GM12878 (cell line): ENCODE results near the gene DUT. TPM values are rescaled to one million over a fixed set of nuclear protein-coding genes. Genes with fewer than 3 reads are reported as not detected.

Source experiments
- ATAC-seq: fragments of 200-7000 bp; cut with Tn5 transposase; 3 replicates; pipeline ENCODE4 v1.9.1; 2020; ENCODE audit warnings: mild to moderate bottlenecking, moderate library complexity
- BruUV-seq: library from RNA; stranded (reverse); fragments of 400-500 nt; replicated peaks from 2 replicates; lab custom pipeline; 2021; lab: Mats Ljungman, UMichigan
- CTCF ChIA-PET: fragments of 300-600 bp; sonication (Branson Sonifier 250); formaldehyde crosslinking; extraction: SDS; loops from one replicate; lab custom pipeline; 2021; ENCODE audit warnings: inconsistent platforms; lab: Yijun Ruan, JAX
- POLR2A ChIA-PET: fragments of 350-600 bp; formaldehyde crosslinking; extraction: SDS; loops from one replicate; lab custom pipeline; 2021; ENCODE audit warnings: inconsistent platforms; lab: Charles Lee
- RAD21 ChIA-PET: fragments of 300-600 bp; sonication (Branson Sonifier 250); formaldehyde crosslinking; loops from one replicate; lab custom pipeline; 2023; ENCODE audit warnings: antibody characterized with exemption; ENCODE audit not compliant: unreplicated experiment; lab: Charles Lee
- SMC1A ChIA-PET: fragments of 300-600 bp; sonication (Branson Sonifier 250); formaldehyde crosslinking; loops from one replicate; lab custom pipeline; 2023; ENCODE audit not compliant: unreplicated experiment, uncharacterized antibody; lab: Charles Lee
- DNase-seq: peaks from one replicate; pipeline ENCODE4 v3.0.0-alpha.2; 2011; ENCODE audit warnings: low read depth, low spot score
- FAIRE-seq: peaks from 3 replicates; lab custom pipeline; 2011; peaks lifted over from hg19 to GRCh38; lab: Jason Lieb, UNC
- H2AFZ ChIP-seq: 2 replicates; pipeline ENCODE4 v1.6.0; 2011; ENCODE audit warnings: low read depth, low read length, control low read depth; ENCODE audit not compliant: control insufficient read depth
- H3K27ac ChIP-seq: 2 replicates; pipeline ENCODE4 v1.5.1; 2011; ENCODE audit warnings: control low read depth; ENCODE audit not compliant: control insufficient read depth, insufficient read depth
- H3K27me3 ChIP-seq, 2 experiments: replicated peaks in 1 of 2; 2 replicates each; pipeline versions ENCODE4 v1.6.0 to v1.6.1; 2011; ENCODE audit warnings: low read length in 1 of 2; ENCODE audit not compliant: control insufficient read depth in 2 of 2, insufficient read depth in 2 of 2
- H3K36me3 ChIP-seq, 2 experiments: 2 replicates each; pipeline ENCODE4 v1.5.1; 2011; ENCODE audit warnings: low read length in 1 of 2; ENCODE audit not compliant: control insufficient read depth in 2 of 2, insufficient read depth in 2 of 2
- H3K4me1 ChIP-seq: 2 replicates; pipeline ENCODE4 v1.6.1; 2011; ENCODE audit warnings: mild to moderate bottlenecking, low read length, moderate library complexity, mixed read lengths; ENCODE audit not compliant: control insufficient read depth, insufficient read depth
- H3K4me2 ChIP-seq: 2 replicates; pipeline ENCODE4 v1.6.0; 2011; ENCODE audit warnings: control low read depth; ENCODE audit not compliant: control insufficient read depth, insufficient read depth
- H3K4me3 ChIP-seq: fragments of 200-600 bp; sonication (generic); 2 replicates; pipeline ENCODE4 v1.5.1; 2016
- H3K79me2 ChIP-seq: 2 replicates; pipeline ENCODE4 v1.6.0; 2011; ENCODE audit warnings: low read length; ENCODE audit not compliant: control insufficient read depth, insufficient read depth
- H3K9ac ChIP-seq: 2 replicates; pipeline ENCODE4 v1.8.0; 2011; ENCODE audit warnings: low read length, control low read depth, mixed read lengths; ENCODE audit not compliant: control insufficient read depth, insufficient read depth
- H3K9me3 ChIP-seq: replicated peaks from 3 replicates; pipeline ENCODE4 v1.5.1; 2011; ENCODE audit warnings: mild to moderate bottlenecking, low read length; ENCODE audit not compliant: control insufficient read depth, insufficient read depth
- H4K20me1 ChIP-seq: 2 replicates; pipeline ENCODE4 v1.6.0; 2011; ENCODE audit not compliant: control insufficient read depth, insufficient read depth
- FOXK2 ChIP-seq: fragments of 450-650 bp; IDR thresholded peaks from 2 replicates; pipeline ENCODE4 v1.6.1; 2017; ENCODE audit warnings: mild to moderate bottlenecking, moderate library complexity
- KLF5 ChIP-seq: fragments of 450-650 bp; IDR thresholded peaks from 2 replicates; pipeline ENCODE4 v1.6.1; 2014; ENCODE audit warnings: mild to moderate bottlenecking; ENCODE audit not compliant: partially characterized antibody
- LARP7 ChIP-seq: fragments of 450-650 bp; IDR thresholded peaks from 2 replicates; pipeline ENCODE4 v1.6.1; 2017; ENCODE audit warnings: mild to moderate bottlenecking
- RBBP5 ChIP-seq: fragments of 200-600 bp; sonication (generic); conservative IDR thresholded peaks from 2 replicates; pipeline ENCODE4 v1.6.1; 2016
- RELA ChIP-seq: fragments of 450-650 bp; IDR thresholded peaks from 2 replicates; pipeline ENCODE4 v1.8.0; 2014; ENCODE audit warnings: borderline replicate concordance; ENCODE audit not compliant: partially characterized antibody
- SIN3A ChIP-seq: IDR thresholded peaks from 2 replicates; pipeline ENCODE4 v1.6.1; 2012; ENCODE audit warnings: low read depth, low read length, improper control_type of control experiment
- YY1 ChIP-seq: IDR thresholded peaks from 2 replicates; pipeline ENCODE4 v1.6.1; 2011; ENCODE audit warnings: low read depth, mild to moderate bottlenecking, low read length
- ZNF217 ChIP-seq: fragments of 450-650 bp; IDR thresholded peaks from 2 replicates; pipeline ENCODE4 v1.6.1; 2017; ENCODE audit warnings: antibody characterized with exemption, mild to moderate bottlenecking
- WGBS: methylation state at CpG from one replicate; pipeline ENCODE4 v1.1.6; 2016; ENCODE audit warnings: low lambda C conversion rate; ENCODE audit not compliant: insufficient replicate concordance, insufficient coverage; ENCODE audit errors: missing lambda C conversion rate; 5-methylcytosine and 5-hydroxymethylcytosine counted together
- in situ Hi-C: fragments of 300-500 bp; cut with MboI; formaldehyde crosslinking; loops from 9 replicates; pipeline ENCODE4 v1.14.3; 2018; ENCODE audit warnings: mixed read lengths
- intact Hi-C: fragments of 100-400 bp; cut with micrococcal nuclease; formaldehyde crosslinking; loops from one replicate; pipeline ENCODE4 v1.14.2; 2022; ENCODE audit not compliant: unreplicated experiment
- polyA plus RNA-seq, 11 experiments: library from polyadenylated mRNA; depleted of rRNA in 4 of 11; unstranded in 6 of 11; stranded (reverse) in 5 of 11; fragments of >200 nt; fragmentation: Nextera tagmentation in 4 of 11; fragmentation: Illumina TruSeq in 1 of 11; extraction: Ambion mirVana in 4 of 11; extraction: Trizol in 1 of 11; gene quantifications; 1 replicate in 1 of 11; 2 replicates in 10 of 11; pipeline versions ENCODE4 v1.2.1 to v1.2.3, GENCODE V29; 2011 to 2016; ENCODE audit warnings: inconsistent platforms in 2 of 11, missing spikeins in 2 of 11, low read depth in 1 of 11
- total RNA-seq, 4 experiments: library from RNA; depleted of rRNA in 3 of 4; stranded (reverse); fragments of >200 nt in 3 of 4; fragmentation: Illumina TruSeq in 1 of 4; extraction: Trizol in 1 of 4; gene quantifications; 2 replicates each; pipeline versions ENCODE4 v1.2.1 to v1.2.3, GENCODE V29; 2013 to 2021
- TF ChIP-seq, protein P1 (sequence below): fragments of 450-650 bp; IDR thresholded peaks from 2 replicates; pipeline ENCODE4 v1.6.1; 2017; ENCODE audit warnings: mild to moderate bottlenecking, moderate library complexity
- TF ChIP-seq, protein P2 (sequence below): fragments of 450-650 bp; formaldehyde crosslinking; IDR thresholded peaks from 2 replicates; pipeline ENCODE4 v1.4.0; 2022; ENCODE audit warnings: mild to moderate bottlenecking, moderate library complexity
- TF ChIP-seq, protein P3 (sequence below): IDR thresholded peaks from 2 replicates; pipeline ENCODE4 v1.6.1; 2012; ENCODE audit warnings: low read depth, low read length, improper control_type of control experiment
- TF ChIP-seq, protein P4 (sequence below): IDR thresholded peaks from 2 replicates; pipeline ENCODE4 v1.6.1; 2011; ENCODE audit warnings: low read depth, low read length, improper control_type of control experiment, borderline replicate concordance

DUT gene
- total and polyA plus RNA-seq, 10 of the 15 experiments (the other 5 are each of a cell fraction or from before 2014, with no cell fraction given) = 20.1 to 452 (median 149) TPM

DNA sequence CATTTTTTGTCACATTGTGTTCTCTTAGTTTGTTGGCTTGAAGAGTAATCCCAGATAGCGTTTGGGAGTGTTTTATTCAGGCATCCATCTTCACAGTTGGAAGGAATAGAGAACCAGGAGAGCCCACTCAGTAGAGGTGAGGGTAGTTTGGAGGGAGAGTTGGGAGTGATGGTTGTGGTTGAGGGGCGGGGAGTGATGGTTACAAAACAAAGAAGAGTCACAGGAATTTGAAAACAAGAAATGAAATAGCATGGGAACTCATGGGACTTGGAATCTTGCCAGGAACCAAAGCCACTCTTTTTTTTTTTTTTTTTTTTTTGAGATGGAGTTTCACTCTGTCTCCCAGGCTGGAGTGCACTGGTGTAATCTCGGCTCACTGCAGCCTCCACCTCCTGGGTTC, 36.3 kb downstream of the DUT start (continued):
- TF ChIP-seq, protein P1, sequence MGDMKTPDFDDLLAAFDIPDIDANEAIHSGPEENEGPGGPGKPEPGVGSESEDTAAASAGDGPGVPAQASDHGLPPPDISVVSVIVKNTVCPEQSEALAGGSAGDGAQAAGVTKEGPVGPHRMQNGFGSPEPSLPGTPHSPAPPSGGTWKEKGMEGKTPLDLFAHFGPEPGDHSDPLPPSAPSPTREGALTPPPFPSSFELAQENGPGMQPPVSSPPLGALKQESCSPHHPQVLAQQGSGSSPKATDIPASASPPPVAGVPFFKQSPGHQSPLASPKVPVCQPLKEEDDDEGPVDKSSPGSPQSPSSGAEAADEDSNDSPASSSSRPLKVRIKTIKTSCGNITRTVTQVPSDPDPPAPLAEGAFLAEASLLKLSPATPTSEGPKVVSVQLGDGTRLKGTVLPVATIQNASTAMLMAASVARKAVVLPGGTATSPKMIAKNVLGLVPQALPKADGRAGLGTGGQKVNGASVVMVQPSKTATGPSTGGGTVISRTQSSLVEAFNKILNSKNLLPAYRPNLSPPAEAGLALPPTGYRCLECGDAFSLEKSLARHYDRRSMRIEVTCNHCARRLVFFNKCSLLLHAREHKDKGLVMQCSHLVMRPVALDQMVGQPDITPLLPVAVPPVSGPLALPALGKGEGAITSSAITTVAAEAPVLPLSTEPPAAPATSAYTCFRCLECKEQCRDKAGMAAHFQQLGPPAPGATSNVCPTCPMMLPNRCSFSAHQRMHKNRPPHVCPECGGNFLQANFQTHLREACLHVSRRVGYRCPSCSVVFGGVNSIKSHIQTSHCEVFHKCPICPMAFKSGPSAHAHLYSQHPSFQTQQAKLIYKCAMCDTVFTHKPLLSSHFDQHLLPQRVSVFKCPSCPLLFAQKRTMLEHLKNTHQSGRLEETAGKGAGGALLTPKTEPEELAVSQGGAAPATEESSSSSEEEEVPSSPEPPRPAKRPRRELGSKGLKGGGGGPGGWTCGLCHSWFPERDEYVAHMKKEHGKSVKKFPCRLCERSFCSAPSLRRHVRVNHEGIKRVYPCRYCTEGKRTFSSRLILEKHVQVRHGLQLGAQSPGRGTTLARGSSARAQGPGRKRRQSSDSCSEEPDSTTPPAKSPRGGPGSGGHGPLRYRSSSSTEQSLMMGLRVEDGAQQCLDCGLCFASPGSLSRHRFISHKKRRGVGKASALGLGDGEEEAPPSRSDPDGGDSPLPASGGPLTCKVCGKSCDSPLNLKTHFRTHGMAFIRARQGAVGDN = no peak

DNA sequence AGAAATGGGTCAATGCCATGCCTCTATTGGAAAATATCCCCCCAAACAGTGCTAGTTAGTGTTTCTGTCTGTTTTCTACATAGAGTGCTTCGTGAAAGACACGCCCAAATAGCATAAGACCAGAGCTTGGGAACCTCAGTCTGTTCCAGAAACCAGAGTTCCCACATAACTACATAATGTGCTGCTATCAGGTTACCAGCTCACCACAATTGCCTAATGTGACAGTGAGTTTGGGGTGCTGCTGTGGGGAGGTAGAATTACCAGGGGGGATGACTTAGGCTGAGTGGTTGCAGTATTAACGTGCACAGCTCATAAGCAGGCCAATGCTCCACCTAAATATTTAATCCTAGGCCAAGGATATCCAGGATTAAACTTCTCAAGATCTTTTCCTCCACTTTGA, 39.2 kb downstream of the DUT start:
- DNase-seq = no peak
- ChIA-PET RAD21 (interaction anchor here (3.3 kb wide), 1 partner anchor 12 kb away, joined by 15 read pairs; no protein-coding TSS in a partner anchor), CTCF (interaction anchor here (0.7 to 3.1 kb wide), 3 partner anchors 12 to 1081 kb away, joined by 3 to 15 read pairs (median 4); no protein-coding TSS in a partner anchor), SMC1A (interaction anchor here (1.6 kb wide), 1 partner anchor 9 kb away, joined by 4 read pairs; no protein-coding TSS in a partner anchor), POLR2A (no interaction called here)
- H3K9ac ChIP-seq = no peak overlapping the region
- 94% methylated on average over 3 of the region's 3 CpGs for WGBS
- no peaks in the 10 kb centered on the region for H3K79me2 ChIP-seq
- no TSS peak for BruUV-seq
- no peak for FAIRE-seq
- no peaks in the 10 kb centered on the region for H3K27me3 ChIP-seq
- in situ Hi-C loops = loop anchor here (25.0 kb wide), 1 partner anchor 792 kb away; the partner anchor contains the start of genes COPS2 and GALK2
- H3K4me3 ChIP-seq = no peak overlapping the region
- H3K27ac ChIP-seq = no peak overlapping the region
- no peaks in the 10 kb centered on the region for H3K36me3 ChIP-seq
- H4K20me1 ChIP-seq = no peaks in the 10 kb centered on the region
- no peak overlapping the region for H2AFZ ChIP-seq
- ATAC-seq = no peak
- H3K4me1 ChIP-seq = no peaks in the 10 kb centered on the region
- no peak overlapping the region for H3K4me2 ChIP-seq
- intact Hi-C loops = no loop called here
- H3K9me3 ChIP-seq = no peaks in the 10 kb centered on the region; the same call in 2 of the 3 replicates
- TF ChIP-seq KLF5 (no peak), RELA (no peak), SIN3A (no peak), LARP7 (no peak), FOXK2 (no peak), ZNF217 (no peak), YY1 (no peak), RBBP5 (no peak)
- TF ChIP-seq, protein P2, sequence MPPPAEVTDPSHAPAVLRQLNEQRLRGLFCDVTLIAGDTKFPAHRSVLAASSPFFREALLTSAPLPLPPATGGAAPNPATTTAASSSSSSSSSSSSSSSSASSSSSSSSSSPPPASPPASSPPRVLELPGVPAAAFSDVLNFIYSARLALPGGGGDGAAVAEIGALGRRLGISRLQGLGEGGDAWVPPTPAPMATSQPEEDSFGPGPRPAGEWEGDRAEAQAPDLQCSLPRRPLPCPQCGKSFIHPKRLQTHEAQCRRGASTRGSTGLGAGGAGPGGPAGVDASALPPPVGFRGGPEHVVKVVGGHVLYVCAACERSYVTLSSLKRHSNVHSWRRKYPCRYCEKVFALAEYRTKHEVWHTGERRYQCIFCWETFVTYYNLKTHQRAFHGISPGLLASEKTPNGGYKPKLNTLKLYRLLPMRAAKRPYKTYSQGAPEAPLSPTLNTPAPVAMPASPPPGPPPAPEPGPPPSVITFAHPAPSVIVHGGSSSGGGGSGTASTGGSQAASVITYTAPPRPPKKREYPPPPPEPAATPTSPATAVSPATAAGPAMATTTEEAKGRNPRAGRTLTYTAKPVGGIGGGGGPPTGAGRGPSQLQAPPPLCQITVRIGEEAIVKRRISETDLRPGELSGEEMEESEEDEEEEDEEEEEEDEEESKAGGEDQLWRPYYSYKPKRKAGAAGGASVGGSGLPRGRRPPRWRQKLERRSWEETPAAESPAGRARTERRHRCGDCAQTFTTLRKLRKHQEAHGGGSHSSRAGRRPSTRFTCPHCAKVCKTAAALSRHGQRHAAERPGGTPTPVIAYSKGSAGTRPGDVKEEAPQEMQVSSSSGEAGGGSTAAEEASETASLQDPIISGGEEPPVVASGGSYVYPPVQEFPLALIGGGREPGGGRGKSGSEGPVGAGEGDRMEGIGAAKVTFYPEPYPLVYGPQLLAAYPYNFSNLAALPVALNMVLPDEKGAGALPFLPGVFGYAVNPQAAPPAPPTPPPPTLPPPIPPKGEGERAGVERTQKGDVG = no peak
- TF ChIP-seq, protein P3, sequence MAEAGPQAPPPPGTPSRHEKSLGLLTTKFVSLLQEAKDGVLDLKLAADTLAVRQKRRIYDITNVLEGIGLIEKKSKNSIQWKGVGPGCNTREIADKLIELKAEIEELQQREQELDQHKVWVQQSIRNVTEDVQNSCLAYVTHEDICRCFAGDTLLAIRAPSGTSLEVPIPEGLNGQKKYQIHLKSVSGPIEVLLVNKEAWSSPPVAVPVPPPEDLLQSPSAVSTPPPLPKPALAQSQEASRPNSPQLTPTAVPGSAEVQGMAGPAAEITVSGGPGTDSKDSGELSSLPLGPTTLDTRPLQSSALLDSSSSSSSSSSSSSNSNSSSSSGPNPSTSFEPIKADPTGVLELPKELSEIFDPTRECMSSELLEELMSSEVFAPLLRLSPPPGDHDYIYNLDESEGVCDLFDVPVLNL = no peak
- TF ChIP-seq, protein P4, sequence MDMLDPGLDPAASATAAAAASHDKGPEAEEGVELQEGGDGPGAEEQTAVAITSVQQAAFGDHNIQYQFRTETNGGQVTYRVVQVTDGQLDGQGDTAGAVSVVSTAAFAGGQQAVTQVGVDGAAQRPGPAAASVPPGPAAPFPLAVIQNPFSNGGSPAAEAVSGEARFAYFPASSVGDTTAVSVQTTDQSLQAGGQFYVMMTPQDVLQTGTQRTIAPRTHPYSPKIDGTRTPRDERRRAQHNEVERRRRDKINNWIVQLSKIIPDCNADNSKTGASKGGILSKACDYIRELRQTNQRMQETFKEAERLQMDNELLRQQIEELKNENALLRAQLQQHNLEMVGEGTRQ = no peak
